OCI-LY3 (cell line): ENCODE measurements around the gene BCAP31.

Experiments
- CTCF ChIP-seq: fragments of 200-600, 300-600 bp; sonication (generic); IDR thresholded peaks from 2 replicates; pipeline ENCODE4 v1.5.1; 2014; ENCODE audit warnings: antibody characterized with exemption, low read length, low read depth
- EZH2phosphoT487 ChIP-seq: fragments of 200-600 bp; shearing (Covaris generic); IDR thresholded peaks from 2 replicates; pipeline ENCODE4 v1.6.1; 2018; ENCODE audit warnings: antibody characterized with exemption, mixed run types, low read depth

GRCh38 chrX:153728095-153728494 lies 3.9 kb upstream of the BCAP31 start:
- no peak for TF ChIP-seq CTCF
- TF ChIP-seq EZH2phosphoT487, result no peak
